Prostate gland (tissue), 2 donors: ENCODE measurements around the gene SIRT7. TPM values are rescaled to one million over a fixed set of nuclear protein-coding genes. Genes with fewer than 3 reads are reported as not detected.

Experiments used
- DNase-seq: peaks from one replicate; pipeline ENCODE4 v3.0.0-alpha.2; 2019; ENCODE audit warnings: low spot score
- H3K27ac ChIP-seq, 2 donors: fragments of 200-600 bp; sonication (generic); 2 replicates each; pipeline ENCODE4 v1.5.1; 2017 to 2019
- H3K27me3 ChIP-seq: fragments of 200-600 bp; sonication (generic); replicated peaks from 2 replicates; pipeline ENCODE4 v1.5.1; 2019; ENCODE audit not compliant: insufficient read depth
- H3K36me3 ChIP-seq, 2 donors: fragments of 200-600 bp; sonication (generic); 1 replicate in 1 of 2; 2 replicates in 1 of 2; pipeline versions ENCODE4 v1.5.1 to v1.8.1; 2017 to 2019
- H3K4me1 ChIP-seq: fragments of 200-600 bp; sonication (generic); replicated peaks from 2 replicates; pipeline ENCODE4 v1.5.1; 2019
- H3K4me3 ChIP-seq, 2 donors: fragments of 200-600 bp; sonication (generic); 2 replicates each; pipeline ENCODE4 v1.5.1; 2017 to 2019
- H3K9me3 ChIP-seq: fragments of 200-600 bp; sonication (generic); 2 replicates; pipeline ENCODE4 v1.5.1; 2017
- POLR2A ChIP-seq: fragments of 450-650 bp; IDR thresholded peaks from one replicate; pipeline ENCODE4 v1.6.1; 2016; ENCODE audit warnings: antibody characterized with exemption, mild to moderate bottlenecking
- POLR2AphosphoS5 ChIP-seq: sonication (generic); formaldehyde crosslinking; IDR thresholded peaks from one replicate; pipeline ENCODE4 v1.6.1; 2017; ENCODE audit warnings: antibody characterized with exemption
- WGBS: methylation state at CpG from one replicate; pipeline ENCODE4 v1.1.5; 2018; 5-methylcytosine and 5-hydroxymethylcytosine counted together
- intact Hi-C: fragments of 100-400 bp; cut with DNase I; formaldehyde crosslinking; loops from one replicate; pipeline ENCODE4 v1.14.2; 2022
- total RNA-seq, 2 donors: library from RNA; depleted of rRNA; stranded (reverse); fragments of >200 nt; gene quantifications; one replicate each; pipeline ENCODE4 v1.1.0, GENCODE V29; 2016
- TF ChIP-seq, protein P1 (sequence below), 4 experiments: fragments of 200-600 bp in 2 of 4; fragments of 450-650 bp in 2 of 4; sonication (generic) in 2 of 4; IDR thresholded peaks; 1 replicate in 3 of 4; 2 replicates in 1 of 4; pipeline ENCODE4 v1.5.1; 2016 to 2019; ENCODE audit warnings: antibody characterized with exemption in 4 of 4, mild to moderate bottlenecking in 2 of 4, moderate library complexity in 2 of 4

SIRT7 gene
- total RNA-seq, 2 donors from 2014 or later, result 22.4 to 39.9 TPM

DNA sequence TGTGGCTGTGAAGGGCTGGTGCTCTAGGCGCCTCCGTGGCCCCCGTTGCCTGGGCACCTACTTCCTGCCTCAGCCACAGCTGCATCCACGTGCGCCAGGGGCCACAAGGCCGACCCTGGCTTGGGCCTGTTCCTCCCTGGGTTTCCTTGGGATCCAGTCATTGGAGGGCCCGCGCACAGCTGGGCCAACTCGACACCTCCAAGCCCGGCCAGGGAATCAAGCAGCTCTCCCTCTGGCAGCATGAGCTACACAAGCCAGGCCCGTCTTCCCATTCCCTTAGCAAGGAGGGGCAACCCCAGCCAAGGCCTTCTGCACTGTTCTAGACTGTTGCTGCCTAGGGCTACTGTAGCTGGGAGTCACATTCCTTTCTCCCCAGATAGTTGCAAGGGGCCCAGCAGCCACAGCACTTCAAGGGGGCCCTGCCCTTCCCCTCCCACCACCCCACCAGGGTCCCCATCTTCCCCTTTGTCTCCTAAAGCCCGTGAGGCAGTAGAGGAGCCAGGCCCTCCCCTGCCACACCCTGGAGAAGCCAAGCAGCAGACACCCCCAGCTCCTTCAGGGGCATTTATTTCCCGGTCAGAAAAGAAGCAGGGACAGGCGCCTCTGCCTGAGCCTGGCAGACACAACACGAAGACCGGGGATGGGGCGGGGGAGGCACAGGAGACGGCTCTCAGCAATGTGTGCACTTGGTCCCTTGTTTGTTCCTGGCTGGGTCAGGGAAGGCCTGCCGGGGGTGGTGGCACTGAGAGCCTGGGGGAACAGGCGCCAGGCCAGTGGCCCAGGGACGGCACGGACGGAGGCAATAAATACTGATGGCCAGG lies 50.6 kb downstream of the SIRT7 start:
- Histone ChIP-seq H3K27me3 (no peaks in the 10 kb centered on the region), H3K4me3 (no peak overlapping the region), H3K27ac (peak overlapping the region; percentile 57 to 96), H3K4me1 (peaks cover 21% of the 10 kb centered on the region), H3K9me3 (no peaks in the 10 kb centered on the region), H3K36me3 (peaks cover 0 to 10% of the 10 kb centered on the region in 2 donors)
- intact Hi-C loops, result no loop called here
- 49% methylated on average over 23 of the region's 23 CpGs for WGBS
- TF ChIP-seq POLR2AphosphoS5 (no peak), POLR2A (no peak)
- TF ChIP-seq, protein P1, sequence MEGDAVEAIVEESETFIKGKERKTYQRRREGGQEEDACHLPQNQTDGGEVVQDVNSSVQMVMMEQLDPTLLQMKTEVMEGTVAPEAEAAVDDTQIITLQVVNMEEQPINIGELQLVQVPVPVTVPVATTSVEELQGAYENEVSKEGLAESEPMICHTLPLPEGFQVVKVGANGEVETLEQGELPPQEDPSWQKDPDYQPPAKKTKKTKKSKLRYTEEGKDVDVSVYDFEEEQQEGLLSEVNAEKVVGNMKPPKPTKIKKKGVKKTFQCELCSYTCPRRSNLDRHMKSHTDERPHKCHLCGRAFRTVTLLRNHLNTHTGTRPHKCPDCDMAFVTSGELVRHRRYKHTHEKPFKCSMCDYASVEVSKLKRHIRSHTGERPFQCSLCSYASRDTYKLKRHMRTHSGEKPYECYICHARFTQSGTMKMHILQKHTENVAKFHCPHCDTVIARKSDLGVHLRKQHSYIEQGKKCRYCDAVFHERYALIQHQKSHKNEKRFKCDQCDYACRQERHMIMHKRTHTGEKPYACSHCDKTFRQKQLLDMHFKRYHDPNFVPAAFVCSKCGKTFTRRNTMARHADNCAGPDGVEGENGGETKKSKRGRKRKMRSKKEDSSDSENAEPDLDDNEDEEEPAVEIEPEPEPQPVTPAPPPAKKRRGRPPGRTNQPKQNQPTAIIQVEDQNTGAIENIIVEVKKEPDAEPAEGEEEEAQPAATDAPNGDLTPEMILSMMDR (IDR thresholded peaks at IDR 0.05), result no peak
- DNase-seq, result no peak

DNA sequence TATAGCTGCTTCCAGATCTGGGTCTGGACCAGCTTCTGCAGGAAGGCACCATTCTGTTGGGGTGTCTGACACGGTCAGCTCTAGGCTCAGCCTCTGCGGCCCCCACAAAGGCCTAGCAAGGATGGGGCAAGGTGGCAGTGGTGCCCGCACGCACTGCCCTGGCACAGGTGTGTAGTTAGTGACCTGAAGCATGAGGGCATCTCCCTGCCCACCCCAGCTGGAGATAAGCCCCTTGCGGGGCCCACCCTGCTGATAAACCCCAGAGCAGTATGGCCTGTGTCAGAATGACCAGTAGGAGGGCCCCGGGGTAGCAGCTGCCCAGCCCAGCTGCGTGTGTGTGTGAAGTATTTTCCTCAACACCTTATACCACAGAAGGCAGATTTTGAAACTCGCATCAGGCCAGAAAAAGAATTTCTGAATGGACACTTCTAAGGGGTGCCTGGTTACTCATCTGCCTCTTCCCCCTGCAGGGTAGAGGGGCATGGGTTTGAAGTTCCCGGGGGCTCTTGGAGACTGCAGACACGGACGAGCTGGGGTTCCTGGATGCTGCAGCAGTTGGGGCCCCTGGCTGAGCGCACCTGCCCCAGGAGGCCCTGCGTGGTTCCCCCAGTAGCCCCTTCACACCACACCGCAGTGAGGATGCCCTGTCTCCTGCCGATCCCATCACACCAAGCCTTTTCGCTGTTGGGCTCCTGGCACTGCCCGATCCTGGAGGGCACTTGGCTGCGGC lies 51.4 kb downstream of the SIRT7 start:
- no peak for TF ChIP-seq POLR2A
- no peak for TF ChIP-seq POLR2AphosphoS5
- Histone ChIP-seq H3K27me3 (no peaks in the 10 kb centered on the region), H3K9me3 (no peaks in the 10 kb centered on the region), H3K4me3 (no peak overlapping the region), H3K36me3 (peaks cover 0 to 10% of the 10 kb centered on the region in 2 donors), H3K4me1 (peaks cover 20% of the 10 kb centered on the region), H3K27ac (peak overlapping the region in 1 of 2 donors; percentile 96)
- intact Hi-C loops, result no loop called here
- DNase-seq, result no peak
- 85% methylated on average over 18 of the region's 18 CpGs for whole genome bisulfite sequencing

DNA sequence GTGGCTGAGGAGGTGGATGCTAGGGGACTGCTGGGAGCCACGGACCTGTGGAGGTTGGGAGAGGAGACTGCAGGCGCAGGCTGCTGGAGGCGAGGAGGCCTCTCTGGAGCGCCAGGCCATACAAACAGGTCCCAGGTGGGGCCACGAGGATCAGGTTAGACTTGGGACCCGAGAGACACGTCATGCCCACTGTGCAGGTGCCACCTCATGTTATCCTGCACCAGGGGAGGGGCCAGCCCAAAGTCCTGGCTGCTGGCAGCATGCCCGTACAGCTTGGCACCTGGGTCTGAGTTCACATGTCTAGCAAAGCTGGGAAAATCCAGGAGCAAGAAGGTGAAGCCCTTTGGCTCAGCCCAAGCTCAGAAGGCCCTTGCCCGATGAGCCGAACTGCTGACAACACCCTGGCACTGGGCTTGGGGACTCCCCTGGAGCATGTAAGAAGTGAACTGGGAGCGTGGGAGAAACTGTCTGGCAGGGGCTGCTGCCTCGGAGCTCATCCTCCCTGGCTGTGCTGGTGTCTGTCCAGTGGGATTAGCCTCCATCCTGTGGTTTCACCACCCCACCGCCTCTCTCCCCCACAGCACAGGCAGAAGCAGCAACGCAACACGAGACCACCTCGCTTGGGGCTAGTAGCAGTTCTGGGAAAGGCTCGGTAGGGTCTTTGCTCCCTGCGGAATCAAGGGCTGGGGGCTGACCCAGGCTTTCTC lies 52.1 kb downstream of the SIRT7 start:
- WGBS, result 70% methylated on average over 15 of the region's 18 CpGs
- intact Hi-C loops, result no loop called here

DNA sequence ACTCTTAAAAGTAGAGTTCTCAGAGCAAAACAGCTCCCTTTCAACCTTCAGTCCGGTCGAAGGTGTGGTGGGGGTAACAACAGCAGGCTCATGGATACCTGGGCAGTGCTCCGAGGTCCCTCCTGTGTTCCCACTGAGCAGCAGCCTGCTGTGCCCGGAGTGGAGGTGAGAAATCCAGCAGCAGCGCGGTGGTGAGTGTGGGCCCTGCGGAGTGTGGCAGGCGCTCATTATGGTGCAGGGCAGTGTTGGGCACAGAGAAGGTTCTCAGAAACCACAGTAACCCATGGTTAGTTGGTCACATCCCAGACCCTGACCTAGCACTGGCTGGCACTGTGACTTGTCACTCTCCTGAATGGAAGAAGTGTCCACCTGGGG lies 52.6 kb downstream of the SIRT7 start:
- H3K4me3 ChIP-seq, result no peak overlapping the region
- no peak for DNase-seq
- peaks cover 20% of the 10 kb centered on the region for H3K4me1 ChIP-seq
- H3K36me3 ChIP-seq, result peaks cover 0 to 10% of the 10 kb centered on the region in 2 donors
- TF ChIP-seq POLR2A (no peak), POLR2AphosphoS5 (no peak)
- TF ChIP-seq, protein P1 (IDR thresholded peaks at IDR 0.05), result no peak
- WGBS, result 91% methylated on average over 8 of the region's 8 CpGs
- H3K27ac ChIP-seq, result no peak overlapping the region
- no peaks in the 10 kb centered on the region for H3K27me3 ChIP-seq
- H3K9me3 ChIP-seq, result no peaks in the 10 kb centered on the region
- intact Hi-C loops, result no loop called here

More for the DNA sequence above, 52.1 kb downstream of the SIRT7 start:
- Histone ChIP-seq H3K9me3 (no peaks in the 10 kb centered on the region), H3K27me3 (no peaks in the 10 kb centered on the region), H3K4me1 (peaks cover 20% of the 10 kb centered on the region), H3K27ac (no peak overlapping the region), H3K4me3 (no peak overlapping the region), H3K36me3 (peaks cover 0 to 10% of the 10 kb centered on the region in 2 donors)
- TF ChIP-seq POLR2AphosphoS5 (no peak), POLR2A (no peak)
- TF ChIP-seq, protein P1 (IDR thresholded peaks at IDR 0.05), result no peak
- no peak for DNase-seq
